Measurements from ENCODE around the gene AKAP9. TPM values are rescaled to one million over a fixed set of nuclear protein-coding genes. Genes with fewer than 3 reads are reported as not detected.
"Not testable (repeated sequence)": the region's sequence is repeated elsewhere in the genome, so short reads cannot be mapped to it uniquely, and the experiment has no call there.

The AKAP9 gene
- total and polyA plus RNA-seq, 3 donors from 2014 or later, result 6.7 to 69.0 (median 67.3) TPM

DNA sequence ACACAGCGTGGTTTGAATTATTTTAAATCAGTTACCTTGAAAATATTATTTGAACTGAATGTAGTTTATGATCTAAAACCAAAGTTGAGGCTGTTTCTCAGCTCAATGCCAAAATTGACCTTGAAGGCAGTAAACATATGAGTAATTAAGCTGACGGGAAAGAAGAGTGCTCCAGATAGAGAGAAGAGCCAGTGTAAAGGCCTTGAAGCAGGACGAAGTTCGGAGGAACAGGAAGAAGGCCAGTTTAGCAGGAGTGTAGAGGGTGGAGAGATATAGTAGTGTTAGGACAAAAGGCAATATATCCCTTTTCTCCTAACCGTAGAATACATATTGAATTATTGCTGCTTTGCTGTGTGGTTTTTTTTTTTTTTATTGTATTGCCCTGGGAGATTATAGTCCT lies 130.4 kb downstream of the AKAP9 start:
- Histone ChIP-seq H3K27me3 (no peaks in the 10 kb centered on the region), H3K36me3 (ENCODE audit: low read depth, missing control alignments) (no peaks in the 10 kb centered on the region), H3K9me3 (no peaks in the 10 kb centered on the region), H3K4me3 (no peak overlapping the region), H3K27ac (peak overlapping the region in 1 of 2 donors; percentile 21), H3K4me1 (no peaks in the 10 kb centered on the region)
- intact Hi-C loops (cut with DNase I; ENCODE audit: low total_unique reads), result no loop called here
- TF ChIP-seq, protein P1, sequence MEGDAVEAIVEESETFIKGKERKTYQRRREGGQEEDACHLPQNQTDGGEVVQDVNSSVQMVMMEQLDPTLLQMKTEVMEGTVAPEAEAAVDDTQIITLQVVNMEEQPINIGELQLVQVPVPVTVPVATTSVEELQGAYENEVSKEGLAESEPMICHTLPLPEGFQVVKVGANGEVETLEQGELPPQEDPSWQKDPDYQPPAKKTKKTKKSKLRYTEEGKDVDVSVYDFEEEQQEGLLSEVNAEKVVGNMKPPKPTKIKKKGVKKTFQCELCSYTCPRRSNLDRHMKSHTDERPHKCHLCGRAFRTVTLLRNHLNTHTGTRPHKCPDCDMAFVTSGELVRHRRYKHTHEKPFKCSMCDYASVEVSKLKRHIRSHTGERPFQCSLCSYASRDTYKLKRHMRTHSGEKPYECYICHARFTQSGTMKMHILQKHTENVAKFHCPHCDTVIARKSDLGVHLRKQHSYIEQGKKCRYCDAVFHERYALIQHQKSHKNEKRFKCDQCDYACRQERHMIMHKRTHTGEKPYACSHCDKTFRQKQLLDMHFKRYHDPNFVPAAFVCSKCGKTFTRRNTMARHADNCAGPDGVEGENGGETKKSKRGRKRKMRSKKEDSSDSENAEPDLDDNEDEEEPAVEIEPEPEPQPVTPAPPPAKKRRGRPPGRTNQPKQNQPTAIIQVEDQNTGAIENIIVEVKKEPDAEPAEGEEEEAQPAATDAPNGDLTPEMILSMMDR (IDR thresholded peaks at IDR 0.05), result no peak
- no peak for TF ChIP-seq POLR2A (IDR thresholded peaks at IDR 0.05)
- WGBS, 2 donors, result 37 to 51% methylated on average over 5 of the region's 5 CpGs
- peak; percentile 26 for DNase-seq

DNA sequence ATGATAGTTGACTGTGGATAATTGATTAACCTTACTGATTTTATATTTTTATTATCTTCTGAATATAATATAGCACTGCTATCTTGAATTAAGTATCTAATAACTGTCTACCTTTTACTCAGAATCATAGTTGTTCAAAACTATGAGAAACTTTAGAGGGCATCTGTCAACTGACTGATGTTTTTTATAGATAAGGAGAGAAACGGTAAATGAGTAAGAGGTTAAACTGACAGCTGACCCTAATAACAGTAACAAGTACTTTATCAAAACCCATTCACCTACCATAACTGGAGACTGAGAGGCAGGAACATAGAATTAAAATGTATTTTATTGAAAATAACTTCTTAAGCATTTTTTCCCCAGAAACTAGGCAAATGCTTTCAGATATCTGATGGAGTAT lies 131.5 kb downstream of the AKAP9 start:
- Histone ChIP-seq H3K4me3 (no peak overlapping the region), H3K9me3 (no peaks in the 10 kb centered on the region), H3K36me3 (ENCODE audit: low read depth, missing control alignments) (no peaks in the 10 kb centered on the region), H3K4me1 (no peaks in the 10 kb centered on the region), H3K27ac (no peak overlapping the region), H3K27me3 (no peaks in the 10 kb centered on the region)
- intact Hi-C loops (cut with DNase I; ENCODE audit: low total_unique reads), result no loop called here
- WGBS, 2 donors, result 81 to 90% methylated on average over 1 of the region's 1 CpG
- DNase-seq, result no peak
- TF ChIP-seq, protein P1 (IDR thresholded peaks at IDR 0.05), result no peak
- TF ChIP-seq POLR2A (IDR thresholded peaks at IDR 0.05), result no peak

DNA sequence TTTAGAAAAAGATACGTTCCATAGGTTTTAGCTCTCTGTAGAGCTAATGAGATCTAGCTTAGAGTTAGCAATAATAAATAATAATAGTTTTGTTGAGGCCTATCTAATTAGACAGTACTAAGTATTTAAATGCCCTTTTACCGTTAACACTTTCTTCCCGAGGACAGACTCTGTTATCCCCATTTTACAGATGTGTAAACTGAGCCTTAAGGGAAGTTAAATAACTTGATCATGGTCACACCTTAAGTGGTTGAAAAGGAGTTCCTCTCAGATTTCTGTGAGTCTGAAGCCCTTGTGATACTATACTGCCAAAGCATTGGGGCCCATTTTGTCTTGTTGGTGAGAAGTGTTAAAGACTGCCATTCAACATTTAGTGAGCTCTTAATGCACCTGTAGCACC lies 132.0 kb downstream of the AKAP9 start:
- no peaks in the 10 kb centered on the region for H3K27me3 ChIP-seq
- 95 to 97% methylated on average over 3 of the region's 3 CpGs for WGBS, 2 donors
- H3K4me3 ChIP-seq, result no peak overlapping the region
- no peaks in the 10 kb centered on the region for H3K4me1 ChIP-seq
- no peaks in the 10 kb centered on the region for H3K9me3 ChIP-seq
- intact Hi-C loops (cut with DNase I; ENCODE audit: low total_unique reads), result no loop called here
- no peak for DNase-seq
- H3K36me3 ChIP-seq (ENCODE audit: low read depth, missing control alignments), result no peaks in the 10 kb centered on the region
- TF ChIP-seq, protein P1 (IDR thresholded peaks at IDR 0.05), result no peak
- no peak overlapping the region for H3K27ac ChIP-seq

DNA sequence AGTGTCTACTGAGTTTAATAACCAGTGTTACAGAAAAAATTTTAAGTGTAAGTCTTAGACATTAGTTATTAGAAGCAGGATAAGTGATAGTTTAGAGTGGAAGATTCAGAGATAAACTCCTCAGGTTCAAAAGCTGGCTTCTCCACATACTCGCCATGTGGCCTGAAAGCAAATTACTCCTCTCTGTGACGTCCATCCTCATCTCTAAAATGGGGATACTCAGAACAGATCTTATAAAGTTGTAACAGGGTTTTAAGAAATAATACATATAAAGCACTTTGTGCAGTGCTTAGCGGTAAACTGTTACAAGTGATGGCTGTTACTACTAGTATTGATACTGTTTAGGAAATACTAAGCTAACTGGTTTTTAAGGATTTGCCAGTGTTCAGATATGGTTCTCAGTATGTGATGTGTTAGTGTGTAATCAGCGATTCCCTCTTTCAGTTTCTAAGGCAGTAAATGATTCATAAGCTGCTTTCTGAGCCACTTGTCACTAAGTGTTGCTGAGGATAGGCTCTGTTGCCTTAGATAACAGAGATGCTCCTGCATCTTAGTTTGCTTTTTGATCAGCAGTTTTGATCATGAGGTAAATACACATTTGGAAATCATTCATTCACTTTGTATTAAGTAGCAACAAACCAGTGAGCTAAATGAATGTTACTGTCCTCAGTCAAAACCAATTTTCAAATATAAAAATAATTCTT lies 134.9 kb downstream of the AKAP9 start:
- no peak overlapping the region for H3K4me3 ChIP-seq
- no peaks in the 10 kb centered on the region for H3K9me3 ChIP-seq
- H3K27me3 ChIP-seq, result no peaks in the 10 kb centered on the region
- no peak overlapping the region for H3K27ac ChIP-seq
- no peaks in the 10 kb centered on the region for H3K4me1 ChIP-seq
- 86 to 87% methylated on average over 4 of the region's 4 CpGs for WGBS, 2 donors
- intact Hi-C loops (cut with DNase I; ENCODE audit: low total_unique reads), result no loop called here
- DNase-seq, result no peak
- no peak for TF ChIP-seq POLR2A (IDR thresholded peaks at IDR 0.05)
- TF ChIP-seq, protein P1 (IDR thresholded peaks at IDR 0.05), result no peak
- H3K36me3 ChIP-seq (ENCODE audit: low read depth, missing control alignments), result no peaks in the 10 kb centered on the region

DNA sequence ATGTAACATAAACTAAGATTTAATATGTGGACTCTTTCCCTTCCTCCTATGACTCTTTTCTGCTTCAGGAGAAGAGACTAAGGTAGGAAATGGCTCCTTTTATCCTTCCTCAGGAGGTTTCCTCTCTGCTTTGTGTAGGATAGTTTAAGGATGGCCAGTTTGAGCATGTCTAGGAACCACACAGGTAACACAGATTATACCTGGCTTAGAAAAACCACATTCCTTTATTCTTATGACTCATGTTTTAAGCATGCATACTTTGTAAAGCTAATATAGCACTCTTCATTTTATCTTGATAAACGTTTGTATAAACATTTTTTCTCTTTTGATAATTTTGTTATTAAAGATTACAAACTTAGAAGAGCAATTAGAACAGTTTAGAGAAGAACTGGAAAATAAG lies 135.8 kb downstream of the AKAP9 start:
- DNase-seq, result no peak
- TF ChIP-seq, protein P1 (IDR thresholded peaks at IDR 0.05), result no peak
- TF ChIP-seq POLR2A (IDR thresholded peaks at IDR 0.05), result no peak
- H3K27ac ChIP-seq, result no peak overlapping the region
- no peaks in the 10 kb centered on the region for H3K9me3 ChIP-seq
- WGBS, 2 donors, result 45 to 48% methylated on average over 1 of the region's 1 CpG
- no peaks in the 10 kb centered on the region for H3K4me1 ChIP-seq
- H3K27me3 ChIP-seq, result no peaks in the 10 kb centered on the region
- no peaks in the 10 kb centered on the region for H3K36me3 ChIP-seq (ENCODE audit: low read depth, missing control alignments)
- no peak overlapping the region for H3K4me3 ChIP-seq
- intact Hi-C loops (cut with DNase I; ENCODE audit: low total_unique reads), result no loop called here

DNA sequence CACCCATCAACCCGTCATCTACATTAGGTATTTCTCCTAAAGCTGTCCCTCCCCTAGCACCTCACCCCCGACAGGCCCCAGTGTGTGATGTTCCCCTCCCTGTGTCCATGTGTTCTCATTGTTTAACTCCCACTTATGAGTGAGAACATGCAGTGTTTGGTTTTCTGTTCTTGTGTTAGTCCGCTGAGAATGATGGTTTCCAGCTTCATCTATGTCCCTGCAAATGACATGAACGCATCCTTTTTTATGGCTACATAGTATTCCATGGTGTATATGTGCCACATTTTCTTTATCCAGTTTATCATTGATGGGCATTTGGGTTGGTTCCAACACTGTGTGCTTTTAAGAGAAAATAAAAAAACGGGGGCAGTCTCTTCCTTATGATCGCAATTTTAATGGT lies 143.3 kb downstream of the AKAP9 start:
- H3K4me1 ChIP-seq; H3K36me3 ChIP-seq (ENCODE audit: low read depth, missing control alignments); intact Hi-C loops (cut with DNase I; ENCODE audit: low total_unique reads); H3K4me3 ChIP-seq; DNase-seq; H3K27ac ChIP-seq; H3K27me3 ChIP-seq; H3K9me3 ChIP-seq: not testable (repeated sequence)
- WGBS, 2 donors, result 90 to 97% methylated on average over 6 of the region's 6 CpGs
